ENCODE results near the gene KDM2B.

- TF ChIP-seq POLR2A (IDR thresholded peaks at IDR 0.05; ENCODE audit: low read length), result no peak
- no peak for TF ChIP-seq GATA1 (IDR thresholded peaks at IDR 0.05; ENCODE audit: low read depth, low read length)
Observed at GRCh38 chr12:121452985-121453360, 127.8 kb downstream of the KDM2B start.
